Ishikawa (cell line): ENCODE data around the gene MGAM2.

Experiments used
- EP300 ChIP-seq: IDR thresholded peaks from 2 replicates; pipeline ENCODE4 v1.6.1; 2012; ENCODE audit warnings: borderline replicate concordance
- TAF1 ChIP-seq: IDR thresholded peaks from 2 replicates; pipeline ENCODE4 v1.6.1; 2012; ENCODE audit warnings: low read depth, mild to moderate bottlenecking
- TF ChIP-seq, protein P1 (sequence below): IDR thresholded peaks from 2 replicates; pipeline ENCODE4 v1.6.1; 2012; ENCODE audit warnings: low read depth, mild to moderate bottlenecking

DNA sequence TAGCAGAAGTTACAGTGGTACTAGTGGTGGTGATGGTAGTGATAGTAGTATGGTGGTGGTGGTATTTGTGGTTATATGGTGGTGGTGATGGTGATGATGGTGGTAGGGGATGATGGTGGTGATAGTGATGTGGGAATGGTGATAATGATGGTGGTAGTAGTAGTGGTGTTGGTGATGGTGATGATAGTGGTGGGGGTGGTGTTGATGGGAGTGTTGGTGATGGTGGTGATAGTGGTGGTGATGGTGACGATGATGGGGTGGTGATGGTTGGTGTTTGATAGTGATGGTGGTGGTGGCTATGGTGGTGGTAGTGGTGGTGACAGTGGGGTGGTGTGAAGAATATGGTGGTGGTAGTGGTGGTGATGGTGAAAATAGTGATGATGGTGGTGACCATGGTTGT is 27.9 kb upstream of the MGAM2 start:
- no peak for TF ChIP-seq EP300
- TF ChIP-seq, protein P1, sequence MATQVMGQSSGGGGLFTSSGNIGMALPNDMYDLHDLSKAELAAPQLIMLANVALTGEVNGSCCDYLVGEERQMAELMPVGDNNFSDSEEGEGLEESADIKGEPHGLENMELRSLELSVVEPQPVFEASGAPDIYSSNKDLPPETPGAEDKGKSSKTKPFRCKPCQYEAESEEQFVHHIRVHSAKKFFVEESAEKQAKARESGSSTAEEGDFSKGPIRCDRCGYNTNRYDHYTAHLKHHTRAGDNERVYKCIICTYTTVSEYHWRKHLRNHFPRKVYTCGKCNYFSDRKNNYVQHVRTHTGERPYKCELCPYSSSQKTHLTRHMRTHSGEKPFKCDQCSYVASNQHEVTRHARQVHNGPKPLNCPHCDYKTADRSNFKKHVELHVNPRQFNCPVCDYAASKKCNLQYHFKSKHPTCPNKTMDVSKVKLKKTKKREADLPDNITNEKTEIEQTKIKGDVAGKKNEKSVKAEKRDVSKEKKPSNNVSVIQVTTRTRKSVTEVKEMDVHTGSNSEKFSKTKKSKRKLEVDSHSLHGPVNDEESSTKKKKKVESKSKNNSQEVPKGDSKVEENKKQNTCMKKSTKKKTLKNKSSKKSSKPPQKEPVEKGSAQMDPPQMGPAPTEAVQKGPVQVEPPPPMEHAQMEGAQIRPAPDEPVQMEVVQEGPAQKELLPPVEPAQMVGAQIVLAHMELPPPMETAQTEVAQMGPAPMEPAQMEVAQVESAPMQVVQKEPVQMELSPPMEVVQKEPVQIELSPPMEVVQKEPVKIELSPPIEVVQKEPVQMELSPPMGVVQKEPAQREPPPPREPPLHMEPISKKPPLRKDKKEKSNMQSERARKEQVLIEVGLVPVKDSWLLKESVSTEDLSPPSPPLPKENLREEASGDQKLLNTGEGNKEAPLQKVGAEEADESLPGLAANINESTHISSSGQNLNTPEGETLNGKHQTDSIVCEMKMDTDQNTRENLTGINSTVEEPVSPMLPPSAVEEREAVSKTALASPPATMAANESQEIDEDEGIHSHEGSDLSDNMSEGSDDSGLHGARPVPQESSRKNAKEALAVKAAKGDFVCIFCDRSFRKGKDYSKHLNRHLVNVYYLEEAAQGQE: no peak
- no peak for TF ChIP-seq TAF1
